ENCODE data around the gene TAF1B.

Gene TAF1B

GRCh38 chr2:9941996-9942390 lies 98.7 kb downstream of the TAF1B start:
- no peak for DNase-seq (ENCODE audit: low spot score)

- DNase-seq (ENCODE audit: low spot score): no peak
Measured at GRCh38 chr2:9944330-9944758, 101.1 kb downstream of the TAF1B start.

- DNase-seq (ENCODE audit: low spot score): no peak
Measured at GRCh38 chr2:9945596-9945995, 102.3 kb downstream of the TAF1B start.

- no peak for DNase-seq (ENCODE audit: low spot score)
Measured at GRCh38 chr2:9946076-9946475, 102.8 kb downstream of the TAF1B start.

GRCh38 chr2:9946818-9947217 lies 103.5 kb downstream of the TAF1B start:
- no peak for DNase-seq (ENCODE audit: low spot score)

- DNase-seq (ENCODE audit: low spot score): no peak
Measured at GRCh38 chr2:9948721-9949120, 105.4 kb downstream of the TAF1B start.

- DNase-seq (ENCODE audit: low spot score): no peak
Measured at GRCh38 chr2:9949239-9949991, 106.1 kb downstream of the TAF1B start.

- DNase-seq (ENCODE audit: low spot score): no peak
Measured at GRCh38 chr2:9949992-9950520, 106.8 kb downstream of the TAF1B start.

- DNase-seq (ENCODE audit: low spot score): peak; percentile 40
Measured at GRCh38 chr2:9950521-9951271, 107.4 kb downstream of the TAF1B start.

- no peak for DNase-seq (ENCODE audit: low spot score)
Measured at GRCh38 chr2:9951272-9951521, 107.9 kb downstream of the TAF1B start.

- peak; percentile 92 for DNase-seq (ENCODE audit: low spot score)
Measured at GRCh38 chr2:9951522-9952285, 108.4 kb downstream of the TAF1B start, which contains the start of gene GRHL1. Gene GRHL1 (plus strand): TSS chr2:9951693. CDS start chr2:9951834, 141 bp downstream.

- no peak for DNase-seq (ENCODE audit: low spot score)
Measured at GRCh38 chr2:9952286-9952737, 109.0 kb downstream of the TAF1B start.

GRCh38 chr2:9952856-9953503 lies 109.7 kb downstream of the TAF1B start:
- DNase-seq (ENCODE audit: low spot score): no peak

- no peak for DNase-seq (ENCODE audit: low spot score)
Measured at GRCh38 chr2:9954136-9954535, 110.9 kb downstream of the TAF1B start.

- DNase-seq (ENCODE audit: low spot score): no peak
Measured at GRCh38 chr2:9958057-9958456, 114.8 kb downstream of the TAF1B start.

GRCh38 chr2:9959262-9959661 lies 116.0 kb downstream of the TAF1B start:
- DNase-seq (ENCODE audit: low spot score): no peak

- DNase-seq (ENCODE audit: low spot score): no peak
Measured at GRCh38 chr2:9961013-9961412, 117.7 kb downstream of the TAF1B start.

GRCh38 chr2:9964334-9964980 lies 121.2 kb downstream of the TAF1B start:
- no peak for DNase-seq (ENCODE audit: low spot score)

- DNase-seq (ENCODE audit: low spot score): no peak
Measured at GRCh38 chr2:9965119-9965822, 122.0 kb downstream of the TAF1B start.

- no peak for DNase-seq (ENCODE audit: low spot score)
Measured at GRCh38 chr2:9966491-9967022, 123.3 kb downstream of the TAF1B start.

All from CD4-positive, alpha-beta T cell treated with Interleukin-15 for 4 hours (primary cell).